GM19324 (cell line): ENCODE measurements around the gene RNF135.
"Not testable (repeated sequence)": the region's sequence is repeated elsewhere in the genome, so short reads cannot be mapped to it uniquely, and the experiment has no call there.

ENCODE experiments used
- ATAC-seq: cut with Tn5 transposase; IDR thresholded peaks from one replicate; pipeline ENCODE4 v1.9.1; 2021; ENCODE audit warnings: mild to moderate bottlenecking, moderate library complexity; ENCODE audit not compliant: unreplicated experiment, low FRiP score

The RNF135 gene

DNA sequence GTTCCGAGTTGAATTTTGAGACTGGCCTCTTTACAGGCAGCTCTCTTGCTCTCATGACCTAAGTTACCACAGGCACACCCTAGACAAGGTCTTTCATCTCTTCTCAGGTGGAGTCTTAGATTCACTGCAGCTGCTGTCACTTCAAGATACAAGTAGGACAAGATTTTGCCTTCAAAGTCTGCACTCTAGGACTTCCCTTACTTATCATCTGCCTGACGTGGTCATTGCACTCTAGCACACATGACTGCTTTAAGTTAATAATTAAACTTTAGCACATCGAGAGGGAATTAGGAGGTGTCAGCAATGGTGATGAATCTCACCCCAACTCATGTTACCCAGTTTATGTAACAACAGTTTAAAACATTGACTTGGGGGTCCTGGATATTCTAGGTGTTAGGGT is 25.6 kb downstream of the RNF135 start:
- ATAC-seq: no peak

DNA sequence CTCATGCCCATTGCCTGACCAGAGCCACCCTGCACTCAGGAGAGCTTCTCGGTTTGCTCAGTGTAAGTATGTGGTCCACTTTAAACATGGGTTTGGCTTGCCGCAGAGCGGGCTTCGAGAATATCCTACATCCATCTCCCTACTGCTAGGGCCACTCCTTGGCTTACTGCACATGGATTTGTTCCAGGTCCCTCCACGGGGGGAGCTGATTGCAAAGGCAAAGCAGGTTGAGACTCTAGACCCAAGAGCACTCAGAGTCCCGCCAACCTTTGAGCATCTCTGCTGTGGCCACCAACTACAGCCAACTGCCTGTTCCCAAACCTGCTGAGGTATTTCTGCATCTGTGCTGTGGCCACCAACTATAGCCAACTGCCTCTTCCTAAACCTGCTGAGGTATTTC is 26.4 kb downstream of the RNF135 start:
- no peak for ATAC-seq

DNA sequence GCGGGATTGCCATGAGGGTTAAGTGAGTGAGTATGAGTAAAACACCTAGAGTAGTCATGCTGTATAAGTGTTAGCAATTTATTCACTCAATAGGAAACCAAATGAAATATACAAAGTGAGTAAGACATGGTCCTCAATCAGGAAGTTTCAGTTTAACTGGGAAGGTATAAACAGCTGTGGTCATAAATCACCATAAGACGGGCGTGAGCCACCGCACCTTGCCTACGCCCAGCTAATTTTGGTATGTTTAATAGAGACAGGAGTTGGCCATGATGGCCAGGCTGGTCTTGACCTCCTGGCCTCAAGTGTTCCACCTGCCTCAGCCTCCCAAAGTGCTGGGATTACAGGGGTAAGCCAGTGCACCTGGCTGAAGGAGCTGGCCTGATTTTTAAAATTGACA is 27.0 kb downstream of the RNF135 start:
- ATAC-seq: no peak

DNA sequence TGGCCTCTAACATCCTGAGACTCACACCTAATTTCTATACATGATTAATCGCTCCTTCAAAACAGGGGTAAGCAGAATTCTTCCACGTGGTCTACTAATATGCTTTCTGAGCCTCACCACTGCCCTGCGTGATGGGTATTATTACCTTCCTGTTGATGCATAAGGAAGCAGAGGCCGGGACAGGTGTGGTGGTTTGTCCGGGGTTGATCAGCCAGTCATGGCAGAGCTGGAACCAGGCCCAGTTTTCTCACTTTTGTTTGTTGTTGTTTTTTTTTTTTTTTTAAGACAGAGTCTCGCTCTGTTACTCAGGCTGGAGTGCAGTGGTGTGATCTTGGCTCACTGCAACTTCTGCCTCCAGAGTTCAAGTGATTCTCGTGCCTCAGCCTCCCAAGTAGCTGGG is 31.2 kb downstream of the RNF135 start:
- no peak for ATAC-seq

DNA sequence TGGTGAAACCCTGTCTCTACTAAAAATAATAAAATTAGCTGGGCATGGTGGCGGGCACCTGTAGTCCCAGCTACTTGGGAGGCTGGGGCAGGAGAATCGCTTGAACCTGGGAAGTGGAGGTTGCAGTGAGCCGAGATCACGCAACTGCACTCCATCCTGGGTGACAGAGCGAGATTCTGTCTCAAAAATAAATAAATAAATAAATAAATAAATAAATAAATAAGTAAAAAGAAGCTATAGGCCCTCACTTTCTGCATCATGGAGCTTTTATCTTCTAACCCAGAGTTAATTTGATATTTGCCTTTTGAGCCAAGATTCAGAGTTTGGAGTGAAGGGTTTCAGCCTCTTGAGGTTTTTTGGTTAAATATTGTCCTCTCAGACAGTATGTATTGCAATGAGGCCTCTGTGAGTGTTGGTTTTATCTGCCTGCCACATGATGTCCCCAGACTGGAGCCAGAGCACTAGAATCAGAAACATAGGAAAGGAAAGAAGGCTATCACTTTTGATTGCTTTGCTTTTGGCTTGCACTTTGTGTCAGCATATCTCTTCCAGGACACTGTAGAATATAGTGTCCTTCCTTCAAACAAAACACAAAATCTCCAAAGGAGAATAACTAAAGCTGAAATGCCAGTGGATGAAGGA is 32.5 kb downstream of the RNF135 start:
- ATAC-seq: no peak

DNA sequence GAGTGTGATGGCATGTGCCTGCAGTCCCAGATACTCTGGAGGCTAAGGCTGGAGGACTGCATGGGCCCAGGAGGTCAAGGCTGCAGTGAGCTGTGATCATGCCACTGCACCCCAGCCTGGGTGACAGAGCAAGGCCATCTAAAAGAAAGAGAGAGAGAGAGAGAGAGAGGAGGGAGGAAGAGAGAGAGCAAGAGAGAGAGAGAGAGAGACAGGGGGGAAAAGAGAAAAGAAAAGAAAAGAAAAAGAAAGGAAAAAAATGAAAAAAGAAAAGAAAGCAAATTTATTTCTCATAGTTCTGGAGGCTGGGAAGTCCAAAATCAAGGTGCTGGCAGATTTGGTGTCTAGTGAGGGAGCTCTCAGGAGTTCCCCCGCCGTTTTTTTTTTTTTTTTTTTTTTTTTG is 33.3 kb downstream of the RNF135 start:
- no peak for ATAC-seq

DNA sequence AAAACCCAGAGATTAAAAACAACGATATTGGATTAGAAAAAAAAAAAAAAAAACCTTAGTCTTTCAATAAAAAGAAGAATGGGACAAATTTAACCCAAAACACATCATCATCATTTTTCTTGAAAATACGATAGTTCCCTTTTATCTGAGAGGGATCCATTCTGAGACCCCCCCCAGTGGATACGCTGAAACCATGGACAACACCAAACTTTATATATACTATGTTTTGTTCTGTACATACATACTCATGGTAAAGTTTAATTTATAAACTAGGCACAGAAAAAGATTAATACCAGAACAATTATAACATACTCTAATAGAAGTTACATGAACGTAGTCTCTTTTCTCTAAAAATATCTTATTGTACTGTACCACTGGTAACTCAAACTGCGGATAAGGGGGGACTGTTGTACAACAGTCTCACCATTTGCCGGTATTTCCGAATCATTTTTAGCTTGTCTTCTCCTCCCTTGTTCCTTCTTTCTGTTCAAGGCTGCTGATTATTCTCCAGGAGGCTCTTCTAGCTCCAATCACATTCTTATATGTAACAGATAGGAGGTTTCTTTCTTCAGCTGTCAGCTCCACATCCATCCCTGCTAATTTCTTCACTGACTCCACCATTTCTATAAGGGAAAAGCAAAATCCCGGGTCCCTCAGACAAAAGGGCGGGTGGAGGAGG is 37.0 kb downstream of the RNF135 start:
- ATAC-seq: no peak

DNA sequence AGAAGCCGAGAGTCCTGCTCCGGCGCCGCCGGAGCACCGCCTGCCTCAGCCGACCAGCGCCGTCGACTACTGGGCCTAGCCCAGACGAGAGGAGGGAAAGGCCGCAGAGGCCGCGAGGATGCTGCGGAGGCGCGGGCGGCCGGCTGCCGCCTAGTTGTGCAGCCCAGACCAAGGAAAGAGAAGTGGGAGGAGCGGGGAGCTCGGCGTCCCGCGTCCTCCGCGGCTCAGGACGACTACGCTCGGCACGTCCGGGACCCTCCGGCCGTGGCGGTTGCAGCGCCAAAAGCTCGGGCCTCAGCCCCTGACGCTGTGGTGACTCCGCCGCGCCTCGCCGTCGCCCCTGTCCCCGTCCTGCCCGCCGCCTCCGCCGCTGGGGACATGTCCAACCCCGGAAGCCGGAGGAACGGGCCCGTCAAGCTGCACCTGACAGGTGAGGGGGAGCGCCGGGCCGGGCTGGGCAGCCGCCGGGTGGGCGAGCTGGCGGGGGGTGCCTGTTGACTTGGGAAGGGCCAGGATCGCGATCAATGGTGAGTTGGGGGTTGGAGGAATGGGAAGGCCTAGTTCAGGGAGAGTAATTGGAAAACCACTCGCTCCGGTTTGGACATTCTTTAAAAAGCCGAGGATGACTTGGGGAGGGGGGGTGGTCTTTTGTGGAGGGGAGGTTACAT is 37.7 kb downstream of the RNF135 start:
- ATAC-seq: peak; percentile 48

DNA sequence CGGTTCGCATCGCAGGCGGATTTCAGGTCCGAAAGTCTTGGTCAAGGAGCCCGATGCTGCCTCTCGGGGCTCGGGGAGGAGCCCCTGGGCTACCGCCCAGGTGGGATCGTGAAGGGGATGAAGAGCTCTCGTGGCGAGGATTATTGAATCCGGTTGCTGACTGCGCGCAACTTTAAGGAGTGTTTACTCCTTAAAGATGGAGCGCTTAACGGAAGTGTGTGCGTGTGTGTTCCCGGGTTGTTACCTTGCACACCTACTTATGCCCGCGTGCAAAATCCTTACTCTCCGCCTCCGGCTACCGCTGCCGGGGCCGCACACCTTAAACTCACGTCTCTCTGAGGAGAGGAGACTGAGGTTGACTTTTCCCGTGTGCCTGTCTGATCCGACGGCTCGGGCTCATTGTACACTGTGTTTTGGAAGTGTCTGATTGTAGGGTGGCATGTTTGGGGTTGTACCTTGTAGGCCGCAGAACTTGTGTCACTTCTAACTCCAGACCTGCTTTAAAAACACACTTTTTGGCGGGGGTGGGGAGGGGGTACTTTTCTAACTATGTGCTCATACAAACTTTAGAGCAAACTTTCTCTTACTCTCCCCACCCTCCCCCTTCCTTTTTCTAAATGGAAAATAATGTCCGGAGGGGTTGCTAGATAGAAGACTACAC is 38.3 kb downstream of the RNF135 start:
- ATAC-seq: not testable (repeated sequence)

DNA sequence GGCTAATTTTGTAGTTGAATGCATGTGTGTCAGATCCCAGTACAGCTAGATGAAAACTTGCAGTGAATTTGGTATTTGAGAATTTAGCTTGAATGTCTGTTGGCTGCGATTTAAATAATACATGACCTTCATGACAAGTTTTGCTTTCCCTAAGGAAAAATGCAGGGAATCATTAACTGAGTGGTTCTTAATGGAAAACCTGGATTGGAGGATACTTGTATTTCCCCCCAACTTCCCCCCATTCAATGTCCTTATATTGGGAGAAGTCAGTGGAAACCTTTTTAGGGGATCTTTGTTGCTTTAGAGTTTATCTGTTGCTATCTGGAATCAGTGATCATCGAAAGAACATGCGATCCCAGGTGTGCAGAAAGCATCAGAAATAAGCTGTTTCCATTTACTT is 39.2 kb downstream of the RNF135 start:
- not testable (repeated sequence) for ATAC-seq

DNA sequence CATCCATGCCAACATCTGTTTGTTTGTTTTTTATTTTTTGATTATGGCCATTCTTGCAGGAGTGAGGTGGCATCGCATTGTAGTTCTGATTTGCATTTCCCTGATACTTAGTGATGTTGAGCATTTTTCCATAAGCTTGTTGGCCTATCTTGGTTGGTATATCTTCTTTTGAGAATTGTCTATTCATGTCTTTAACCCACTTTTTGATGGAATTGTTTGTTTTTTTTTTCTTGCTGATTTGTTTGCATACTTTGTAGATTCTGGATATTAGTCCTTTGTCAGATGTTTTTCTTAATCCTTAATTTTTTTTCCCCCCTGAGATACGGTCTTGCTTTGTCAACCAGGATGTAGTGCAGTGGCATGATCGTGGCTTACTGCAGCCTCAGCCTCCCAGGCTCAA is 43.0 kb downstream of the RNF135 start:
- no peak for ATAC-seq

DNA sequence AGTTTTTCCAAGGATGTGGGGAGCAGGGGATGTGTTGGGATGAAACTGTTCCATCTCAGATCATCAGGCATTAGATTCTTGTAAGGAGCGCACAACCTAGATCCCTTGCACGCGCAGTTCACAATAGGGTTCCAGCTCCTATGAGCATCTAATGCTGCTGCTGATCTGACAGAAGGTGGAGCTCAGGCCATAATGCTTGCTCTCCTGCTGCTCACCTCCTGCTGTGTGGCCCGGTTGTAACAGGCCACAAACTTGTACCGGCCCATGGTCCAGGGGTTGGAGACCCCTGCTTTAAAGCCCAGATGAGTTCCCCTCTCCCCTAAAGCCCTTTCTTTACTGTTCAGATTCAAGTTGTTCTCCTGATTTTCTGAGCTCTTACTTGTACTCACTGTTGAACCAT is 44.8 kb downstream of the RNF135 start:
- no peak for ATAC-seq

DNA sequence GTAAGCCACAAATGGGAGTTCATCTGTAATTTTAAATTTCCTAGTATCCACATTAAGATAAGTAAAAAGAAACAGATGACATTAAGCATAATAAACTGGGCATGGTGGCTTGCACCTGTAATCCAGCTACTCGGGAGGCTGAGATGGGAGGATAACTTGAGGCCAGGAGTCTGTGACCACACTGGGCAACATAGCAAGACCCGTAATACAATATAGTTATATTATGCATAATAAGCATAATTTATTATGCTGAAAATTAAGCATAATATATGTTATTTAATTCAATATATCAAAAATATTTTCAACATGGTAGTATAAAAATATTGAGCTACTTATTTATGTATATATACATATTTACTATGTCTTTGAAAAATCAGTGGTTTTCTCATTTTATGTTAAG is 48.2 kb downstream of the RNF135 start:
- no peak for ATAC-seq

DNA sequence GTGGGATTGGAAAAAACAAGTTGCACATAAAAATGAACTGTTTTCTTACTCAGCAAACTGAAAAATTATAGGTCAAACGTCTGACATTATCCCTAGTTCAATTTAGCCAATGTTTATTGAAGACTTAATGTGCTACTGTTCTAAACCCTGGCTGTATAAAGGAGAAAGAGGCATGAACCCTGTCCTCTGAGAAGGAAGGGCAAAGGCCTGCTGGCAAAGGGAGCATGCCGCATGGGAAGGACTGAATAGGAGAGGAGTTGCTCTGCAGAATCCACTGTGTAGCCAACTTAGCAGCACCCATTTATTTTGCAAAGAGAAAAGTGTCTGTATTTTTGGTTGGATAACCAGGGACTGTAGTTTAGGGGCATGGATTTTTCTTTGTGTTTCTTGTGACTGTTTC is 52.3 kb downstream of the RNF135 start:
- not testable (repeated sequence) for ATAC-seq

DNA sequence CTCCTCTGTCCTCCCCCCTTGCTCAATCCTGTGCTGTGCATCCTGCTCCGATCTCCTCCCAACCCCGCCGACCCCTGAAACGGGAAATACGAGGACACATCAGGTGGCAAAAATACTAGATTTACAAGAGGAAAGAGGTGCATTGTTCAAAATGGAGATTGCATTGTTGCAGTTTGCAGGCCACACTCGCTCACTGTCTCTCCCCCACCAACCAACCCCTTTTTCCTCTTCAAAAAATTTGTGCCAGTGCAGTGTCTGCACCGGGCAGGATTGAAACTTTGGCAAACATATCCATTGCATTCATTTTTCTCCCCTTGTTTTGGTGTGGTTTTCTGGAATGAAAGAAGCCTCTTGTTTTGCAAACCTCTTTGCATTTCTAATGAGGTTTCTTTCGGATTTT is 61.0 kb downstream of the RNF135 start:
- ATAC-seq: no peak

DNA sequence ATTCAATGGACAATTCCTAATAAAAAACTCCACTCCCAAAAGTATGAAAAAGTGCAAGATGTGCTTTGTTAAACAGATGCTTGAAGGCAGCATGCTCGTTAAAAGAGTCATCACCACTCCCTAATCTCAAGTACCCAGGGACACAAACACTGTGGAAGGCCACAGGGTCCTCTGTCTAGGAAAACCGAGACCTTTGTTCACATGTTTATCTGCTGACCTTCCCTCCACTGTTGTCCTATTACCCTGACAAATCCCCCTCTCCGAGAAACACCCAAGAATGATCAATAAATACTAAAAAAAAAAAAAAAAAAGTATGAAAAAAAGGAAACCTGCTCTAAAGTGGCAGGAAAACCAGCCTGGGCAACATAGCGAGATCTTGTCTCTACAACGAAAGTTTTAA is 64.8 kb downstream of the RNF135 start:
- ATAC-seq: not testable (repeated sequence)

DNA sequence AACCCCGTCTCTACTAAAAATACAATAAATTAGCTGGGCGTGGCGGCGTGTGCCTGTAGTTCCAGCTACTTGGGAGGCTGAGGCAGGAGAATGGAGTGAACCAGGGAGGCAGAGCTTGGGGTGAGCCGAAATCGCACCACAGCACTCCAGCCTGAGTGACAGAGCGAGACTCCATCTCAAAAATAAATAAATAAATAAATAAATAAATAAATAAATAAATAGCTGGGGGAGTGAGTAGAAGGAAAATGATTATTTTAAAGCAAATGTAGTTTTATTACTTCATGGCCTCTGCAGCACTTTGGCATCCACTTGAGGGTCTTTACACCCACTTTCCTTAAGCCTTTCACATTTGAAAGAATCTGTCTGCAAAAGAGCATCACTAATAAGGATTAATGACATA is 70.0 kb downstream of the RNF135 start:
- ATAC-seq: not testable (repeated sequence)

DNA sequence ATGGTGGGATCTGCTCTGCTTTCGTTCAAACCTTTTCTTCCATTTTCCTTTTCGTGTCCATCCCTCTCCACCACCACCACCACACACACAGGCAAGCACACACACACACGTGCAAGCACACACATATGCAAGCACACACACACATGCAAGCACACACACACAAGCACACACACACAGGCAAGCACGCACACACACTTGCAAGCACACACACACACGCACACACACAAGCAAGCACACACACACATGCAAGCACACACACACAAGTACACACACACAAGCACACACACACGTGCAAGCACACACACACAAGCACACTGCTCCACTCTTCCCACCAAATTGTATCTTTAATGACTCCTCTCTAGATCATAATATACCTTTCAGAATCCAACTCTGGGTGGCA is 71.5 kb downstream of the RNF135 start:
- ATAC-seq: not testable (repeated sequence)

DNA sequence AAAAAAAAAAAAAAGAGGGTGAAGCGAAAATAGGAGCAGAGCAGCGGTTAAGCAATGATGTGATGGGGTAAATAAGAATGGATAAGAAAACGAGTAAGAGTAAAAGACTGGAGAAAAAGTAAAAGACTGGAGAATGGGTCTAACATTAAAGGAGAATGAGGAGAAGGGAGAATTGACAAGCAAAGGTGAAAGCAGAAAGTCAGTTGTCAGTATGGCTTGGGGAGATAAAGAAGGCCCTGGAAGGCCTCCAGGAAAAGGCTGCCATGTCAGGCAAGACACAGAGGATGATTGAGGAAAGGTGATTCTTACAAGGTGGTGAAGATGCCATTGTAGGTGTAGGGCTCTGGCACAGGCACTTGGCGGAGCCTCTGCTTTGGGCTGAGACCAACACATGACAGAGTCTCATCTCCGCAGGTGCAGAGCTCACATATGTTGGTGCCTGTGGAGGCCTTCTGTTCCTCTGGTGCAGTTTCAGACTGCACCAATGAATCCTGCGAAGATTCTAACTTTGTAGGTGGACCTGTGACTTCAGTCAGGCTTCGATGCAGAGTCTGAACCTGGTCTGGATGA is 76.1 kb downstream of the RNF135 start:
- ATAC-seq: not testable (repeated sequence)

DNA sequence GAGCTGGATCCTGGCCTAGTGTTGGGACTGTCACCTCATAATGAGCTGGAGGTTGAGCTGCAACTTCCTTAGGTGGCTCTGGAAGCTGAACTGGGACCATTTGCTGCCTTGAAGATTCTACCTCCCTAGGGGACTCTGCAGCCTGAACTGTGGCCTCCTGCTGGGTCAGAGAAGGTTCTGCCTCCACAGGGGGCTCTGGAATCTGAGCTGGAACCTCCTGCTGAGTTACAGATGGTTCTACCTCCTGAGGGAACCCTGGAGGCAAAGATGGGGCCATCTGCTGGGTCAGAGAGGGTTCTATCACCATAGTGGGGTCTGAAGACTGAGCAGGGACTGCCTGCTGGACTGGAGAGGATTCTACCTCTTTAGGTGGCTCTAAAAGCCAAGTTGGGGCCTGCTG is 77.3 kb downstream of the RNF135 start:
- ATAC-seq: no peak

DNA sequence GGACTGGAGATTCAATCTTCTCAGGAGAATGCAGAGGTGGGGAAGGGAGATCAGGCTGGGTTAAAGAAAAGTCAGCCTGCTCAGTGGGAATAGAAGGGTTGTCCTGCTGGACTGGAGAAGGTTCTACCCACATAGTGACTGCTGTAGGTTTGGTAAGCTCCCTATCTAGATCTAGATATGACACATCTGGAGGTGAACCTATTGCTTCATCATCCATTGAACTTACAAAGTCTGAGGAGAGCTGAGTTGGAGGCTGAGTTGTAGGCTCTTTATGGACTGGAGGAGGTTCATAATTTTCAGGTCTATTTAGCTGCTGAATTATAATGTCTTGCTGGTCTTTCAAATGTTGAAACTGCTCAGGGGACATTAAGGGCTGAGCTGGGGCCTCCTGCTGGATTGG is 77.9 kb downstream of the RNF135 start:
- no peak for ATAC-seq
